Caco-2 (cell line): ENCODE results near the gene MYO7B. TPM values are rescaled to one million over a fixed set of nuclear protein-coding genes. Genes with fewer than 3 reads are reported as not detected.

Experiments used
- BruUV-seq: library from RNA; stranded (reverse); fragments of 400-500 nt; replicated peaks from 2 replicates; lab custom pipeline; 2021; lab: Mats Ljungman, UMichigan
- CTCF ChIA-PET: fragments of 300-600 bp; sonication (Branson Sonifier 250); formaldehyde crosslinking; loops from one replicate; lab custom pipeline; 2022; ENCODE audit warnings: antibody characterized with exemption; lab: Charles Lee
- POLR2A ChIA-PET: fragments of 300-600 bp; sonication (Branson Sonifier 250); formaldehyde crosslinking; loops from one replicate; lab custom pipeline; 2022; ENCODE audit warnings: antibody characterized with exemption; lab: Charles Lee
- DNase-seq, 2 experiments: peaks; one replicate each; pipeline versions ENCODE4 v3.0.0 to v3.0.0-alpha.2; 2020 to 2022
- H3K27me3 ChIP-seq: replicated peaks from 2 replicates; pipeline ENCODE4 v1.6.0; 2011; ENCODE audit warnings: low read length; ENCODE audit not compliant: control insufficient read depth, insufficient read depth
- H3K36me3 ChIP-seq: 2 replicates; pipeline ENCODE4 v1.5.1; 2011; ENCODE audit warnings: low read length; ENCODE audit not compliant: control insufficient read depth, insufficient read depth
- H3K4me1 ChIP-seq: fragments of 250-450 bp; sonication (Bioruptor Pico); 2 replicates; pipeline ENCODE4 v1.5.1; 2020; ENCODE audit warnings: mild to moderate bottlenecking
- H3K4me3 ChIP-seq: 2 replicates; pipeline ENCODE4 v1.5.1; 2011; ENCODE audit warnings: low read depth, mild to moderate bottlenecking, control low read depth, low read length
- H3K9me3 ChIP-seq: fragments of 250-450 bp; sonication (Bioruptor Pico); 2 replicates; pipeline ENCODE4 v1.5.1; 2020; ENCODE audit warnings: mild to moderate bottlenecking, moderate library complexity
- H3K27ac Mint-ChIP-seq: one replicate; pipeline ENCODE4 v1.8.0; 2022; ENCODE audit warnings: mixed read lengths; ENCODE audit not compliant: unreplicated experiment
- H3K27me3 Mint-ChIP-seq: one replicate; pipeline ENCODE4 v1.8.0; 2022; ENCODE audit warnings: mixed read lengths; ENCODE audit not compliant: insufficient read depth, unreplicated experiment
- H3K36me3 Mint-ChIP-seq: one replicate; pipeline ENCODE4 v1.8.0; 2022; ENCODE audit warnings: mild to moderate bottlenecking, mixed read lengths; ENCODE audit not compliant: insufficient read depth, unreplicated experiment
- H3K4me1 Mint-ChIP-seq: one replicate; pipeline ENCODE4 v1.8.0; 2022; ENCODE audit warnings: low read depth, mixed read lengths; ENCODE audit not compliant: unreplicated experiment
- H3K4me3 Mint-ChIP-seq: one replicate; pipeline ENCODE4 v1.8.0; 2022; ENCODE audit warnings: mild to moderate bottlenecking, moderate library complexity, mixed read lengths; ENCODE audit not compliant: unreplicated experiment
- H3K9me3 Mint-ChIP-seq: one replicate; pipeline ENCODE4 v1.8.0; 2022; ENCODE audit warnings: mixed read lengths; ENCODE audit not compliant: unreplicated experiment
- CTCF ChIP-seq, 2 experiments: fragments of 200-600 bp in 1 of 2; IDR thresholded peaks; 1 replicate in 1 of 2; 2 replicates in 1 of 2; pipeline versions ENCODE4 v1.5.1 to v1.8.0; 2011 to 2022; ENCODE audit warnings: antibody characterized with exemption in 1 of 2, control low read depth in 1 of 2, inconsistent platforms in 1 of 2, low read depth in 1 of 2, low read length in 1 of 2, mild to moderate bottlenecking in 1 of 2, moderate library complexity in 1 of 2; ENCODE audit not compliant: insufficient read depth in 1 of 2, severe bottlenecking in 1 of 2, unreplicated experiment in 1 of 2
- intact Hi-C: fragments of 100-400 bp; cut with micrococcal nuclease; formaldehyde crosslinking; loops from one replicate; pipeline ENCODE4 v1.10.0; 2022; ENCODE audit not compliant: unreplicated experiment
- total RNA-seq: library from RNA; stranded (reverse); gene quantifications from 2 replicates; pipeline ENCODE4 v1.2.3, GENCODE V29; 2022

The MYO7B gene
- total RNA-seq, 1 experiment from 2014 or later: 0.27 TPM

GRCh38 chr2:127655209-127656073, 120.0 kb downstream of the MYO7B start:
- H3K4me3 Mint-ChIP-seq: no peak overlapping the region
- no peaks in the 10 kb centered on the region for H3K36me3 Mint-ChIP-seq
- no peak for TF ChIP-seq CTCF (IDR thresholded peaks at IDR 0.05; ENCODE audit: insufficient read depth in 1 of 2, low read depth in 1 of 2, low read length in 1 of 2, severe bottlenecking in 1 of 2, unreplicated experiment in 1 of 2)
- no TSS peak for BruUV-seq
- no peaks in the 10 kb centered on the region for H3K27me3 Mint-ChIP-seq
- intact Hi-C loops: no loop called here
- H3K27ac Mint-ChIP-seq: no peak overlapping the region
- H3K9me3 Mint-ChIP-seq: no peaks in the 10 kb centered on the region
- ChIA-PET CTCF (interaction anchor here (0.5 kb wide), 1 partner anchor 21 kb away, joined by 4 read pairs; no protein-coding TSS in a partner anchor), POLR2A (no interaction called here)
- no peaks in the 10 kb centered on the region for H3K36me3 ChIP-seq
- H3K4me1 Mint-ChIP-seq: no peaks in the 10 kb centered on the region
- no peaks in the 10 kb centered on the region for H3K27me3 ChIP-seq
- no peaks in the 10 kb centered on the region for H3K9me3 ChIP-seq
- H3K4me3 ChIP-seq: no peak overlapping the region
- no peaks in the 10 kb centered on the region for H3K4me1 ChIP-seq
- DNase-seq: no peak

GRCh38 chr2:127656569-127657231, 121.2 kb downstream of the MYO7B start:
- no peaks in the 10 kb centered on the region for H3K9me3 Mint-ChIP-seq
- Histone ChIP-seq H3K4me1 (peaks cover 6% of the 10 kb centered on the region), H3K4me3 (no peak overlapping the region), H3K9me3 (no peaks in the 10 kb centered on the region), H3K27me3 (no peaks in the 10 kb centered on the region), H3K36me3 (no peaks in the 10 kb centered on the region)
- no peak overlapping the region for H3K27ac Mint-ChIP-seq
- ChIA-PET POLR2A (no interaction called here), CTCF (no interaction called here)
- no peak for TF ChIP-seq CTCF (IDR thresholded peaks at IDR 0.05; ENCODE audit: insufficient read depth in 1 of 2, low read depth in 1 of 2, low read length in 1 of 2, severe bottlenecking in 1 of 2, unreplicated experiment in 1 of 2)
- DNase-seq: no peak
- no peak overlapping the region for H3K4me3 Mint-ChIP-seq
- no TSS peak for BruUV-seq
- H3K4me1 Mint-ChIP-seq: no peaks in the 10 kb centered on the region
- intact Hi-C loops: no loop called here
- H3K27me3 Mint-ChIP-seq: no peaks in the 10 kb centered on the region
- H3K36me3 Mint-ChIP-seq: no peaks in the 10 kb centered on the region

GRCh38 chr2:127657232-127657595, 121.7 kb downstream of the MYO7B start:
- Mint-ChIP-seq H3K36me3 (no peaks in the 10 kb centered on the region), H3K27me3 (no peaks in the 10 kb centered on the region), H3K4me1 (no peaks in the 10 kb centered on the region), H3K4me3 (no peak overlapping the region), H3K9me3 (no peaks in the 10 kb centered on the region), H3K27ac (no peak overlapping the region)
- Histone ChIP-seq H3K36me3 (no peaks in the 10 kb centered on the region), H3K27me3 (no peaks in the 10 kb centered on the region), H3K9me3 (no peaks in the 10 kb centered on the region), H3K4me3 (no peak overlapping the region), H3K4me1 (peaks cover 10% of the 10 kb centered on the region)
- DNase-seq: no peak
- TF ChIP-seq CTCF (IDR thresholded peaks at IDR 0.05; ENCODE audit: insufficient read depth in 1 of 2, low read depth in 1 of 2, low read length in 1 of 2, severe bottlenecking in 1 of 2, unreplicated experiment in 1 of 2): no peak
- intact Hi-C loops: no loop called here
- BruUV-seq: no TSS peak
- ChIA-PET POLR2A (no interaction called here), CTCF (no interaction called here)
